HFF-Myc (cell line): ENCODE data around the gene MEIS2.

Experiments used
- DNase-seq: peaks from one replicate; pipeline ENCODE4 v3.0.0-alpha.2; 2011; ENCODE audit warnings: low read depth; ENCODE audit errors: extremely low read depth
- H3K4me3 ChIP-seq: replicated peaks from 2 replicates; pipeline ENCODE4 v1.5.1; 2011; ENCODE audit warnings: low read depth, mild to moderate bottlenecking, control low read depth, low read length
- TF ChIP-seq, protein P1 (sequence below): IDR thresholded peaks from 2 replicates; pipeline ENCODE4 v1.5.1; 2012; ENCODE audit warnings: mild to moderate bottlenecking, low read depth, low read length, control low read depth; ENCODE audit errors: missing control alignments

MEIS2 gene

DNA sequence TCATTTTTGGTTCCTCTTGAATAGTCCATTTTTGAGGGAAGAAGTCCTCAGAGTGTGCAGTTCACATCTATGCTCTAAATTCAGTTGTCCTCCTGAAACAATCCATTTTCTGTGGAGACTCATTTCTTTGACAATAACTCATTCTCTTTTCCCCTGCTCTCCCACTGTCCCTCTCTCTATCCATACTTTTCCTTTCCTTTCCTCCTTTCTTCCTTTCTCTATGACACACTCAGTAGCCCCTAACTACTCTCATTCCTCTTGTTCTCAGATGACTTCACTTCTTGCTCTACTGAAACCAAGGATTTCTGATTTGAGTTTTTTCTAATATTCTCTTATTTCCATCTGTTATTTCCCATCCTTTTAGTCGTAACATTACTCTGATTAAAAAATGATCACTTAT, 16.7 kb upstream of the MEIS2 start:
- TF ChIP-seq, protein P1, sequence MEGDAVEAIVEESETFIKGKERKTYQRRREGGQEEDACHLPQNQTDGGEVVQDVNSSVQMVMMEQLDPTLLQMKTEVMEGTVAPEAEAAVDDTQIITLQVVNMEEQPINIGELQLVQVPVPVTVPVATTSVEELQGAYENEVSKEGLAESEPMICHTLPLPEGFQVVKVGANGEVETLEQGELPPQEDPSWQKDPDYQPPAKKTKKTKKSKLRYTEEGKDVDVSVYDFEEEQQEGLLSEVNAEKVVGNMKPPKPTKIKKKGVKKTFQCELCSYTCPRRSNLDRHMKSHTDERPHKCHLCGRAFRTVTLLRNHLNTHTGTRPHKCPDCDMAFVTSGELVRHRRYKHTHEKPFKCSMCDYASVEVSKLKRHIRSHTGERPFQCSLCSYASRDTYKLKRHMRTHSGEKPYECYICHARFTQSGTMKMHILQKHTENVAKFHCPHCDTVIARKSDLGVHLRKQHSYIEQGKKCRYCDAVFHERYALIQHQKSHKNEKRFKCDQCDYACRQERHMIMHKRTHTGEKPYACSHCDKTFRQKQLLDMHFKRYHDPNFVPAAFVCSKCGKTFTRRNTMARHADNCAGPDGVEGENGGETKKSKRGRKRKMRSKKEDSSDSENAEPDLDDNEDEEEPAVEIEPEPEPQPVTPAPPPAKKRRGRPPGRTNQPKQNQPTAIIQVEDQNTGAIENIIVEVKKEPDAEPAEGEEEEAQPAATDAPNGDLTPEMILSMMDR: no peak
- no peak for DNase-seq
- no peak overlapping the region for H3K4me3 ChIP-seq

DNA sequence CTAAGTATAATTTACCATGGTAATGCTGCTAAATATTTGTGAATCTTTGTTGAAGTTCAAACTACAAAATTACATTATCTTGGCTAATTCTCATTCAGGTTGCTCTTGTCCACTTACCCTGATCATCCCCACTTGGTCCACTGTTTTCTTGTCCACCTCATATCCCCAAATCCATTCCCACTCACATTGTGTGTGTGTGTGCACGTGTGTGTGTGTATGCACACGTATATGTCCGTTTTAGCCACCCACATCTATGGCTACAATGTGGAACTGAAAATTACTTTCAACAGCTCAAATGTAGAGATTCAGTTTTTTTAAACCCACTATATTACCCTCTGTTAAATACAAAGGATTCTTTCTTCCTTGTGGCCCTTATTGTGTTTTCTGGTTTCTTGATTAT, 15.2 kb upstream of the MEIS2 start:
- DNase-seq: no peak
- no peak overlapping the region for H3K4me3 ChIP-seq
- TF ChIP-seq, protein P1: no peak

DNA sequence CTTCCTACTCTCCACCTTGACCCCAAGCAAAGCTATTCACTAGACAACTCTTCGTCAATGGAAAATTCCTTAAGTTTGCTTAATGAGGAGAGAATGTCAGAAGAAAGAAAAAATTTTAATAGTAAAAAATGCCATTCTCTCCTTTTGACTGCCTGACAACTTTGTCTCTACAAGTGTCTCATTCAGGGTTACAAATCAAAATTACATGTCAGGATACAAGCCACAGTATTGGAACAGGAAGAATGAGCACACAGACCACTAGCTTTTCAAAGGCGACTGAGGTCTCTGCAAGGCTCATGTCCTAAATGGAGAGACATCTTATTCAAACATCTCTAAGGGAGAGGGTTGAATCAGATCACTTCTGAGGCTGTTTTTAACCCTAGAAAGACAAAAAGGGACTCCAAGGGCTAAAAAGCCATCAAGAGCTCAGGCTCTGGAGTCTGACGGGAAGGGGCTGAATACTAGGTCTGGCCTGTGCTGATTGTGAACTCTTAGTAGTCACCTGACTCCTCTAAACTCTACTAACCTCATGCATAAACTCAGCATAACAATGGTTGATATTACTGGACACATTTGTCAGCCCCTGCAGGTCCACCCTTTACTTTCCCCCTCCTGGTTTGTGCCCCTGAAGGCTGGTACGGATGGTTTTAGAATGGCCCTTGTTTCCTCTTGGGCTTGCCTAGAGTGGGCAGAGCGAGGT, 12.8 kb upstream of the MEIS2 start:
- DNase-seq: no peak
- TF ChIP-seq, protein P1: no peak

DNA sequence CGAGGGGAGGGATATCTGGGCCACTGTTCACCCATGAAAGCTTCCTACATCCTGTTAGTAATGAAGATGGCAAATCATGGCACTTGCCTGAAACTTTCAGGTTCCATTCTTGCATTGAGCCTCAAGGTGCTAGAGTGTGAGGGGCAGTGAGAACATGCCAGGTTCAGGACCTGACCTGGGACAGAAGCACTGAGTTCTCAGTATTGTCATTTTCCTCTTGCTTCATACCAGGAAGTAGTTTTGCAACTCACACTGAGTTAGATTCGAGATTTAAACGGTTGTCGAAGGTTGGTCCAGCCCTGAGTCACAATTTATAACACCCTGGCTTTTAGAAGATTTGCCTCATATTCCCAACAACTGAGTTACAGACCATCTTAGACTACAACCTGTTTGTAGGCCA, 11.8 kb upstream of the MEIS2 start:
- no peak overlapping the region for H3K4me3 ChIP-seq
- TF ChIP-seq, protein P1: no peak
- no peak for DNase-seq

More for the DNA sequence above, 12.8 kb upstream of the MEIS2 start:
- H3K4me3 ChIP-seq: no peak overlapping the region

DNA sequence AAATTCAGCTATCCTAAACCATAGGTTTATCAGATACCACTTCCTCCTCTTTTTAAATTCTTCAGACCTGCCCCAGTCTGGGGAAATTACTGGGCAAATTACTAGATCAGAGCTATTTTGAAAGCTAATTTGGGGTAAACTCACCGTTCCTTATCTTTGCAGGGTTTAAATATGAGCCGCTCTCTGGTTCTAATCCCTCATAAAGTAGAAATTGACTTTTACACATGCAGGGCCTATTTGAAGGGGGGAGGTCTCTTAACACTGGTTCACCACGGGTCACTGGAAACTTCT, 11.0 kb upstream of the MEIS2 start:
- no peak overlapping the region; the same call in 1 of the 2 replicates for H3K4me3 ChIP-seq
- DNase-seq: no peak
- TF ChIP-seq, protein P1: no peak

DNA sequence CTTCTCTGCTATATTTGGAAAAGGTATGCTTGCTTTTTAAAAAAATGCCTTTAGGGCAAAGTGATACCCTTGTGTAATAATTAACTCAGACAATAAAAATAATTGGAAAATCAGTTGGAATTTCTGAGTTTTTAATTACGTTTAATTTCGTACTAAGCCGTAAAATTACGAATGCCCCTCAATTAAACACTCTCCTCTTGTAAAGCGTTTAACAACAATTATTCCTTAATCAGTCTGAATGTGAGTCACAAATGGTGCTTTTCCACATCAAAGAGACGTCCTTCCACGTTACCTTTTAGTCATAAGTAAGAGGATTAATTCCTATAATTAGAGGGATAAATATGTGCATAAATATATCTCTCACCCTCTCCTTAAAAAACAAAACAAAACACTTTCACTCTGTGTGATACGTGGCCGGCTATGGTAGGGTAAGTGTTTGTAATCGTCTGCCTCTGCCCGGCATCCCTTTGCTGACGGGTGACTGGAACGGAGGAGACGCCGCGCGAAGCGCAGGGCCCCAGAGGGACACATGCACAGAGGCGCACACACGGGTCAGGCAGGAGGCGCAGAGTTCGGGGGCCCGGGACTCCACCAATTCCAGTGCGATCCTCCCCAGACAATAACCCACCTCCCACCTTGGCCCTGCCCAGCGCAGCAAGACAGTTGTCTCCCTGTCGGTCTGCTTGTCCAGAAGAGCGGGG, 9.7 kb upstream of the MEIS2 start:
- peak overlapping the region; percentile 36 for H3K4me3 ChIP-seq
- DNase-seq: no peak
- TF ChIP-seq, protein P1: no peak
